H1 (cell line): Measurements from ENCODE around the gene NAA25. TPM values are rescaled to one million over a fixed set of nuclear protein-coding genes. Genes with fewer than 3 reads are reported as not detected.

Experiments
- CTCF ChIA-PET: fragments of 300-600 bp; sonication (Branson Sonifier 250); formaldehyde crosslinking; loops from one replicate; lab custom pipeline; 2021; ENCODE audit not compliant: partially characterized antibody; lab: Charles Lee
- POLR2A ChIA-PET: fragments of 300-600 bp; sonication (Branson Sonifier 250); formaldehyde crosslinking; loops from one replicate; lab custom pipeline; 2021; ENCODE audit warnings: inconsistent platforms; ENCODE audit not compliant: partially characterized antibody; lab: Charles Lee
- DNase-seq, 2 experiments: peaks; one replicate each; pipeline versions ENCODE4 v3.0.0 to v3.0.0-alpha.2; 2010 to 2022; ENCODE audit warnings: low spot score in 2 of 2, low read depth in 1 of 2, mixed read lengths in 1 of 2
- FAIRE-seq: peaks from 2 replicates; lab custom pipeline; 2011; peaks lifted over from hg19 to GRCh38; lab: Jason Lieb, UNC
- H2AFZ ChIP-seq: 2 replicates; pipeline ENCODE4 v1.8.1; 2012; ENCODE audit warnings: low read length, inconsistent platforms
- H2AK5ac ChIP-seq: 2 replicates; pipeline ENCODE4 v1.6.1; 2013; ENCODE audit warnings: low read depth, low read length
- H2BK120ac ChIP-seq: replicated peaks from 2 replicates; pipeline ENCODE3; 2013; ENCODE audit warnings: low read depth, low read length, inconsistent platforms
- H2BK12ac ChIP-seq: 2 replicates; pipeline ENCODE4 v1.6.1; 2013; ENCODE audit warnings: low read depth, low read length
- H2BK15ac ChIP-seq: 2 replicates; pipeline ENCODE4 v1.6.1; 2013; ENCODE audit warnings: low read length
- H2BK20ac ChIP-seq: 2 replicates; pipeline ENCODE4 v1.6.1; 2013; ENCODE audit warnings: low read length
- H2BK5ac ChIP-seq: 2 replicates; pipeline ENCODE4 v1.6.1; 2013; ENCODE audit warnings: low read depth, low read length
- H3K14ac ChIP-seq: 2 replicates; pipeline ENCODE4 v1.6.1; 2013; ENCODE audit warnings: inconsistent platforms; ENCODE audit not compliant: insufficient read length
- H3K18ac ChIP-seq: 2 replicates; pipeline ENCODE4 v1.6.1; 2013; ENCODE audit warnings: low read length; ENCODE audit errors: extremely low read depth
- H3K23ac ChIP-seq: 2 replicates; pipeline ENCODE4 v1.6.1; 2013; ENCODE audit warnings: inconsistent platforms; ENCODE audit not compliant: insufficient read length
- H3K23me2 ChIP-seq: 2 replicates; pipeline ENCODE4 v1.6.1; 2013; ENCODE audit warnings: low read depth, low read length
- H3K27ac ChIP-seq: 2 replicates; pipeline ENCODE4 v1.6.1; 2011; ENCODE audit warnings: low read depth, low read length, inconsistent platforms
- H3K27me3 ChIP-seq, 4 experiments: replicated peaks in 1 of 4; 1 replicate in 1 of 4; 2 replicates in 3 of 4; pipeline versions ENCODE4 v1.6.1 to v1.8.1; 2011 to 2013; ENCODE audit warnings: low read length in 3 of 4, mild to moderate bottlenecking in 3 of 4, inconsistent platforms in 2 of 4, mixed read lengths in 2 of 4, moderate library complexity in 1 of 4; ENCODE audit not compliant: control insufficient read depth in 3 of 4, insufficient read depth in 3 of 4; ENCODE audit errors: extremely low read depth in 1 of 4
- H3K36me3 ChIP-seq, 4 experiments: 2 replicates each; pipeline versions ENCODE4 v1.6.1 to v1.8.1; 2011 to 2013; ENCODE audit warnings: mild to moderate bottlenecking in 4 of 4, low read length in 3 of 4, moderate library complexity in 2 of 4, control low read depth in 1 of 4, inconsistent platforms in 1 of 4; ENCODE audit not compliant: insufficient read depth in 4 of 4, control insufficient read depth in 2 of 4
- H3K4ac ChIP-seq: replicated peaks from 2 replicates; pipeline ENCODE3; 2013; ENCODE audit warnings: low read length, low read depth, mixed read lengths, inconsistent platforms; ENCODE audit not compliant: insufficient read length
- H3K4me1 ChIP-seq, 4 experiments: replicated peaks in 1 of 4; 1 replicate in 1 of 4; 2 replicates in 3 of 4; pipeline versions ENCODE4 v1.6.1 to v1.8.1; 2011 to 2013; ENCODE audit warnings: low read length in 3 of 4, inconsistent platforms in 2 of 4, mixed read lengths in 1 of 4; ENCODE audit not compliant: insufficient read depth in 4 of 4, control insufficient read depth in 3 of 4
- H3K4me2 ChIP-seq, 2 experiments: 2 replicates each; pipeline versions ENCODE4 v1.6.1 to v1.8.1; 2011 to 2013; ENCODE audit warnings: low read depth in 2 of 2, low read length in 2 of 2, control low read depth in 1 of 2, inconsistent platforms in 1 of 2, mild to moderate bottlenecking in 1 of 2; ENCODE audit not compliant: insufficient read depth in 1 of 2
- H3K4me3 ChIP-seq, 4 experiments: fragments of 200-600, 300-600 bp in 1 of 4; sonication (generic), shearing (Covaris generic), sonication (Bioruptor Twin) in 1 of 4; 2 replicates each; pipeline versions ENCODE4 v1.5.1 to v1.8.1; 2011 to 2016; ENCODE audit warnings: low read length in 4 of 4, low read depth in 3 of 4, control low read depth in 2 of 4, inconsistent platforms in 2 of 4, mild to moderate bottlenecking in 2 of 4, mixed read lengths in 1 of 4, moderate library complexity in 1 of 4; ENCODE audit not compliant: insufficient read depth in 2 of 4; ENCODE audit errors: extremely low read depth in 1 of 4
- H3K56ac ChIP-seq: replicated peaks from 2 replicates; pipeline ENCODE3; 2013; ENCODE audit warnings: low read depth, mild to moderate bottlenecking, mixed read lengths, low read length, inconsistent platforms; ENCODE audit not compliant: insufficient read length
- H3K79me1 ChIP-seq: 2 replicates; pipeline ENCODE4 v1.6.1; 2013; ENCODE audit warnings: low read depth, low read length, control low read depth
- H3K79me2 ChIP-seq, 2 experiments: 2 replicates each; pipeline versions ENCODE4 v1.6.1 to v1.8.1; 2012 to 2013; ENCODE audit warnings: low read length in 2 of 2, mild to moderate bottlenecking in 2 of 2, inconsistent platforms in 1 of 2; ENCODE audit not compliant: insufficient read depth in 2 of 2, control insufficient read depth in 1 of 2
- H3K9ac ChIP-seq, 4 experiments: replicated peaks in 1 of 4; 1 replicate in 1 of 4; 2 replicates in 3 of 4; pipeline versions ENCODE4 v1.6.1 to v1.8.1; 2011 to 2013; ENCODE audit warnings: low read depth in 3 of 4, low read length in 3 of 4, control low read depth in 2 of 4, mild to moderate bottlenecking in 2 of 4, moderate library complexity in 2 of 4, inconsistent platforms in 1 of 4; ENCODE audit errors: extremely low read depth in 1 of 4
- H3K9me3 ChIP-seq, 2 experiments: 2 replicates each; pipeline versions ENCODE4 v1.6.1 to v1.8.1; 2012 to 2013; ENCODE audit warnings: mild to moderate bottlenecking in 2 of 2, moderate library complexity in 2 of 2, control low read depth in 1 of 2, inconsistent platforms in 1 of 2, low read depth in 1 of 2, low read length in 1 of 2, mixed read lengths in 1 of 2; ENCODE audit not compliant: insufficient read depth in 2 of 2
- H4K20me1 ChIP-seq, 2 experiments: replicated peaks in 1 of 2; 2 replicates each; pipeline versions ENCODE3 to v1.8.1; 2011 to 2013; ENCODE audit warnings: inconsistent platforms in 2 of 2, low read length in 2 of 2, mild to moderate bottlenecking in 1 of 2; ENCODE audit not compliant: insufficient read depth in 2 of 2, control insufficient read depth in 1 of 2
- H4K5ac ChIP-seq: 2 replicates; pipeline ENCODE4 v1.6.1; 2013; ENCODE audit warnings: low read length, low read depth, mixed read lengths, inconsistent platforms; ENCODE audit not compliant: insufficient read length
- H4K8ac ChIP-seq: 2 replicates; pipeline ENCODE4 v1.8.0; 2013; ENCODE audit warnings: mild to moderate bottlenecking, moderate library complexity, low read length, inconsistent platforms; ENCODE audit not compliant: insufficient read depth; ENCODE audit errors: extremely low read depth
- H4K91ac ChIP-seq: replicated peaks from 2 replicates; pipeline ENCODE3; 2013; ENCODE audit warnings: low read length, mixed read lengths, inconsistent platforms; ENCODE audit not compliant: insufficient read length
- BCL11A ChIP-seq, 2 experiments: IDR thresholded peaks; one replicate each; pipeline ENCODE4 v1.6.1; 2011; ENCODE audit warnings: low read depth in 2 of 2, low read length in 2 of 2, mild to moderate bottlenecking in 2 of 2
- CHD1 ChIP-seq: IDR thresholded peaks from 2 replicates; pipeline ENCODE4 v1.6.1; 2012; ENCODE audit warnings: low read depth, low read length, improper control_type of control experiment
- POLR2AphosphoS5 ChIP-seq: IDR thresholded peaks from 2 replicates; pipeline ENCODE4 v1.6.1; 2011; ENCODE audit warnings: low read depth, low read length
- SAP30 ChIP-seq: fragments of 300-600 bp; sonication (generic); IDR thresholded peaks from 2 replicates; pipeline ENCODE4 v1.7.1; 2012; ENCODE audit warnings: low read length, moderate library complexity, mild to moderate bottlenecking, inconsistent platforms; ENCODE audit not compliant: insufficient read depth, insufficient replicate concordance
- SP2 ChIP-seq: IDR thresholded peaks from 2 replicates; pipeline ENCODE4 v1.6.1; 2012; ENCODE audit warnings: mild to moderate bottlenecking, low read length, inconsistent platforms
- TAF7 ChIP-seq: optimal IDR thresholded peaks from 2 replicates; pipeline ENCODE3; 2011; ENCODE audit warnings: low read depth, mild to moderate bottlenecking, inconsistent platforms, low read length, moderate library complexity, borderline replicate concordance
- TEAD4 ChIP-seq: IDR thresholded peaks from 2 replicates; pipeline ENCODE4 v1.6.1; 2012; ENCODE audit warnings: low read depth, low read length, inconsistent platforms, mixed read lengths
- WGBS, 2 experiments: shearing (Covaris generic) in 1 of 2; methylation state at CpG; one replicate each; pipeline versions ENCODE4 v1.1.6 to v1.1.7; 2013 to 2015; ENCODE audit warnings: low lambda C conversion rate in 2 of 2, mixed read lengths in 2 of 2, inconsistent platforms in 1 of 2, low coverage in 1 of 2, missing lambda C conversion rate in 1 of 2; ENCODE audit not compliant: insufficient replicate concordance in 2 of 2, insufficient coverage in 1 of 2, insufficient read length in 1 of 2; ENCODE audit errors: extremely low coverage in 1 of 2, missing lambda C conversion rate in 1 of 2; 5-methylcytosine and 5-hydroxymethylcytosine counted together
- polyA plus RNA-seq, 7 experiments: library from polyadenylated mRNA; depleted of rRNA in 3 of 7; stranded (reverse) in 5 of 7; unstranded in 2 of 7; fragments of >200 nt in 5 of 7; fragments of 200-250 nt in 2 of 7; gene quantifications; 1 replicate in 5 of 7; 2 replicates in 1 of 7; 4 replicates in 1 of 7; pipeline versions ENCODE4 v1.2.1 to v1.2.3, GENCODE V29; 2011 to 2013; ENCODE audit warnings: missing spikeins in 2 of 7, mixed read lengths in 2 of 7
- total RNA-seq: library from RNA; stranded (reverse); fragmentation: NEBNext Ultra II Directional; extraction: Animal tissue kit (Norgen Biotek cat#: 25700); gene quantifications from 2 replicates; pipeline ENCODE4 v1.2.1, GENCODE V29; 2021
- TF ChIP-seq, protein P1 (sequence below), 3 experiments: IDR thresholded peaks; 1 replicate in 2 of 3; 2 replicates in 1 of 3; pipeline versions ENCODE4 v1.5.1 to v1.6.1; 2011; ENCODE audit warnings: low read length in 3 of 3, mild to moderate bottlenecking in 3 of 3, inconsistent platforms in 2 of 3, low read depth in 1 of 3, moderate library complexity in 1 of 3; ENCODE audit not compliant: insufficient read depth in 1 of 3; ENCODE audit errors: control extremely low read depth in 1 of 3
- TF ChIP-seq, protein P2 (sequence below): IDR thresholded peaks from 2 replicates; pipeline ENCODE4 v1.6.1; 2012; ENCODE audit warnings: low read length, inconsistent platforms

NAA25 gene
- total and polyA plus RNA-seq, 2 of the 8 experiments (the other 6 are each of a cell fraction or from before 2014, with no cell fraction given), result 10.8 to 60.3 TPM

DNA sequence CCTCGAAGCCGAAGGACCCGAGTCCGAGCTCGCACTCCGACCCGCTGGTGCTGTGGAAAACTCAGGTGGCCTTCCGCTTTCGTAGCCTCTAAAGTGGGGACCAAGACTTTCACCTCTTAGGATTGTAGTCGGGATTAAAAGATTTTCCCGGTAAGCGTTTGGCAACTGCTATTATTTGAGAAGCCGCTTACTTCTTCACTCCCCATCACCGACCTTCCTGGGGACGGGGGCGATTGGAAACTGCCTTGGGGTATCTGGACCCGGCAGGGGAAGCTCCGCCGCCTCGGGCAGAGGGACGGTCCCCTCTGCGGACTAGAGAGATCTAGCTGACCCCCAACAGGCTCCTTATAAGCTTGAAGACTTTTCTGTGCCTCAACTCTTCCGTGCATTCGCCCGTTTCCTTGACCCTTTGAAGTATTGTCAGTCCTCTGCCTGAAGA is 17.4 kb upstream of the NAA25 start:
- Histone ChIP-seq H3K4me1 (peaks cover 0 to 4% (median 1%) of the 10 kb centered on the region in 4 experiments; a peak in 4 of 7 replicates), H3K27me3 (no peaks in the 10 kb centered on the region), H3K23ac (no peak overlapping the region), H3K18ac (no peak overlapping the region), H3K14ac (no peak overlapping the region), H2BK12ac (no peak overlapping the region), H4K8ac (peak overlapping the region; percentile 42; the same call in 1 of the 2 replicates), H2BK5ac (no peak overlapping the region), H2BK15ac (no peak overlapping the region), H2BK20ac (no peak overlapping the region), H4K5ac (no peak overlapping the region), H3K4me2 (peak overlapping the region; percentile 77 to 91), H3K56ac (no peak overlapping the region), H4K91ac (no peak overlapping the region), H3K27ac (no peak overlapping the region), H3K79me1 (no peaks in the 10 kb centered on the region), H4K20me1 (peaks cover 2% of the 10 kb centered on the region in 2 experiments), H3K4me3 (peak overlapping the region; percentile 51 to 87 (median 82)), H2AFZ (no peak overlapping the region), H3K4ac (no peak overlapping the region), H3K23me2 (peaks cover 4% of the 10 kb centered on the region; the same call in 1 of the 2 replicates), H2AK5ac (no peak overlapping the region), H2BK120ac (no peak overlapping the region), H3K9ac (peak overlapping the region; percentile 51 to 81 (median 54); a peak in 6 of 7 replicates), H3K79me2 (peaks cover 2 to 5% of the 10 kb centered on the region in 2 experiments; a peak in 1 of 4 replicates), H3K9me3 (no peaks in the 10 kb centered on the region), H3K36me3 (no peaks in the 10 kb centered on the region; a peak in 1 of 8 replicates)
- 10% methylated on average over 25 of the region's 25 CpGs; no CpG with 5 or more reads in 1 of the 2 experiments for WGBS, 2 experiments
- no peak for FAIRE-seq
- ChIA-PET CTCF (interaction anchor here (1.1 to 2.2 kb wide), 3 partner anchors 13 to 39 kb away, joined by 3 to 7 read pairs (median 4); no protein-coding TSS in a partner anchor), POLR2A (interaction anchor here (0.6 to 8.1 kb wide), 9 partner anchors 9 to 366 kb away, joined by 3 to 90 read pairs (median 5); partner anchors contain the start of genes ERP29, NAA25 and TMEM116)
- no peak for DNase-seq
- TF ChIP-seq, protein P1, sequence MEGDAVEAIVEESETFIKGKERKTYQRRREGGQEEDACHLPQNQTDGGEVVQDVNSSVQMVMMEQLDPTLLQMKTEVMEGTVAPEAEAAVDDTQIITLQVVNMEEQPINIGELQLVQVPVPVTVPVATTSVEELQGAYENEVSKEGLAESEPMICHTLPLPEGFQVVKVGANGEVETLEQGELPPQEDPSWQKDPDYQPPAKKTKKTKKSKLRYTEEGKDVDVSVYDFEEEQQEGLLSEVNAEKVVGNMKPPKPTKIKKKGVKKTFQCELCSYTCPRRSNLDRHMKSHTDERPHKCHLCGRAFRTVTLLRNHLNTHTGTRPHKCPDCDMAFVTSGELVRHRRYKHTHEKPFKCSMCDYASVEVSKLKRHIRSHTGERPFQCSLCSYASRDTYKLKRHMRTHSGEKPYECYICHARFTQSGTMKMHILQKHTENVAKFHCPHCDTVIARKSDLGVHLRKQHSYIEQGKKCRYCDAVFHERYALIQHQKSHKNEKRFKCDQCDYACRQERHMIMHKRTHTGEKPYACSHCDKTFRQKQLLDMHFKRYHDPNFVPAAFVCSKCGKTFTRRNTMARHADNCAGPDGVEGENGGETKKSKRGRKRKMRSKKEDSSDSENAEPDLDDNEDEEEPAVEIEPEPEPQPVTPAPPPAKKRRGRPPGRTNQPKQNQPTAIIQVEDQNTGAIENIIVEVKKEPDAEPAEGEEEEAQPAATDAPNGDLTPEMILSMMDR (IDR thresholded peaks at IDR 0.05; ENCODE audit: control extremely low read depth in 1 of 3, insufficient read depth in 1 of 3, low read depth in 1 of 3, low read length in 3 of 3), result no peak
- TF ChIP-seq TAF7, result no peak
- TF ChIP-seq CHD1, result no peak
- TF ChIP-seq SAP30, result no peak
- TF ChIP-seq, protein P2, sequence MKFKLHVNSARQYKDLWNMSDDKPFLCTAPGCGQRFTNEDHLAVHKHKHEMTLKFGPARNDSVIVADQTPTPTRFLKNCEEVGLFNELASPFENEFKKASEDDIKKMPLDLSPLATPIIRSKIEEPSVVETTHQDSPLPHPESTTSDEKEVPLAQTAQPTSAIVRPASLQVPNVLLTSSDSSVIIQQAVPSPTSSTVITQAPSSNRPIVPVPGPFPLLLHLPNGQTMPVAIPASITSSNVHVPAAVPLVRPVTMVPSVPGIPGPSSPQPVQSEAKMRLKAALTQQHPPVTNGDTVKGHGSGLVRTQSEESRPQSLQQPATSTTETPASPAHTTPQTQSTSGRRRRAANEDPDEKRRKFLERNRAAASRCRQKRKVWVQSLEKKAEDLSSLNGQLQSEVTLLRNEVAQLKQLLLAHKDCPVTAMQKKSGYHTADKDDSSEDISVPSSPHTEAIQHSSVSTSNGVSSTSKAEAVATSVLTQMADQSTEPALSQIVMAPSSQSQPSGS, result no peak
- no peak for TF ChIP-seq TEAD4
- TF ChIP-seq POLR2AphosphoS5, result no peak
- no peak for TF ChIP-seq BCL11A (IDR thresholded peaks at IDR 0.05; ENCODE audit: low read depth in 2 of 2, low read length in 2 of 2)
- TF ChIP-seq SP2, result no peak
